Breast epithelium (tissue), 3 donors: Measurements from ENCODE around the gene ATG2A.
"Not testable (repeated sequence)": the region's sequence is repeated elsewhere in the genome, so short reads cannot be mapped to it uniquely, and the experiment has no call there.

Experiments
- POLR2A ChIP-seq: fragments of 450-650 bp; IDR thresholded peaks from one replicate; pipeline ENCODE4 v1.6.1; 2016; ENCODE audit warnings: antibody characterized with exemption, mild to moderate bottlenecking, moderate library complexity
- POLR2AphosphoS5 ChIP-seq, 3 donors: sonication (generic); formaldehyde crosslinking; IDR thresholded peaks; one replicate each; pipeline ENCODE4 v1.6.1; 2017; ENCODE audit warnings: antibody characterized with exemption in 3 of 3
- TF ChIP-seq, protein P1 (sequence below), 3 donors: fragments of 450-650 bp; IDR thresholded peaks; one replicate each; pipeline ENCODE4 v1.5.1; 2016 to 2017; ENCODE audit warnings: antibody characterized with exemption in 3 of 3, mild to moderate bottlenecking in 3 of 3, moderate library complexity in 3 of 3

GRCh38 chr11:64845776-64846129, 71.3 kb downstream of the ATG2A start:
- TF ChIP-seq, protein P1, sequence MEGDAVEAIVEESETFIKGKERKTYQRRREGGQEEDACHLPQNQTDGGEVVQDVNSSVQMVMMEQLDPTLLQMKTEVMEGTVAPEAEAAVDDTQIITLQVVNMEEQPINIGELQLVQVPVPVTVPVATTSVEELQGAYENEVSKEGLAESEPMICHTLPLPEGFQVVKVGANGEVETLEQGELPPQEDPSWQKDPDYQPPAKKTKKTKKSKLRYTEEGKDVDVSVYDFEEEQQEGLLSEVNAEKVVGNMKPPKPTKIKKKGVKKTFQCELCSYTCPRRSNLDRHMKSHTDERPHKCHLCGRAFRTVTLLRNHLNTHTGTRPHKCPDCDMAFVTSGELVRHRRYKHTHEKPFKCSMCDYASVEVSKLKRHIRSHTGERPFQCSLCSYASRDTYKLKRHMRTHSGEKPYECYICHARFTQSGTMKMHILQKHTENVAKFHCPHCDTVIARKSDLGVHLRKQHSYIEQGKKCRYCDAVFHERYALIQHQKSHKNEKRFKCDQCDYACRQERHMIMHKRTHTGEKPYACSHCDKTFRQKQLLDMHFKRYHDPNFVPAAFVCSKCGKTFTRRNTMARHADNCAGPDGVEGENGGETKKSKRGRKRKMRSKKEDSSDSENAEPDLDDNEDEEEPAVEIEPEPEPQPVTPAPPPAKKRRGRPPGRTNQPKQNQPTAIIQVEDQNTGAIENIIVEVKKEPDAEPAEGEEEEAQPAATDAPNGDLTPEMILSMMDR (IDR thresholded peaks at IDR 0.05) = not testable (repeated sequence)
- TF ChIP-seq POLR2AphosphoS5 (IDR thresholded peaks at IDR 0.05); POLR2A: not testable (repeated sequence)
